HAP-1 (cell line): Measurements from ENCODE around the gene ATP2A2.
"Not testable (repeated sequence)": the region's sequence is repeated elsewhere in the genome, so short reads cannot be mapped to it uniquely, and the experiment has no call there.

Experiments
- DNase-seq, 2 experiments: peaks; one replicate each; pipeline ENCODE4 v3.0.0-alpha.2; 2016 to 2020; ENCODE audit warnings: low spot score in 2 of 2
- H3K27me3 ChIP-seq: fragments of 250-450 bp; sonication (Bioruptor Pico); 2 replicates; pipeline ENCODE4 v1.5.1; 2020; ENCODE audit warnings: low read depth, mild to moderate bottlenecking, moderate library complexity
- H3K36me3 ChIP-seq: fragments of 250-450 bp; sonication (Bioruptor Pico); replicated peaks from 2 replicates; pipeline ENCODE4 v1.5.1; 2020; ENCODE audit warnings: mild to moderate bottlenecking
- H3K4me1 ChIP-seq: fragments of 250-450 bp; sonication (Bioruptor Pico); 2 replicates; pipeline ENCODE4 v1.5.1; 2020; ENCODE audit warnings: mild to moderate bottlenecking
- H3K4me3 ChIP-seq: fragments of 250-450 bp; sonication (Bioruptor Pico); 2 replicates; pipeline ENCODE4 v1.5.1; 2020; ENCODE audit warnings: mild to moderate bottlenecking, moderate library complexity
- H3K9me3 ChIP-seq: fragments of 250-450 bp; sonication (Bioruptor Pico); 2 replicates; pipeline ENCODE4 v1.5.1; 2020; ENCODE audit warnings: mild to moderate bottlenecking, moderate library complexity
- in situ Hi-C: fragments of 300-500 bp; cut with MboI; formaldehyde crosslinking; loops from 3 replicates; pipeline ENCODE4 v1.14.3; 2020; ENCODE audit warnings: low sequenced_read_pairs, inconsistent platforms, mixed read lengths

The ATP2A2 gene

DNA sequence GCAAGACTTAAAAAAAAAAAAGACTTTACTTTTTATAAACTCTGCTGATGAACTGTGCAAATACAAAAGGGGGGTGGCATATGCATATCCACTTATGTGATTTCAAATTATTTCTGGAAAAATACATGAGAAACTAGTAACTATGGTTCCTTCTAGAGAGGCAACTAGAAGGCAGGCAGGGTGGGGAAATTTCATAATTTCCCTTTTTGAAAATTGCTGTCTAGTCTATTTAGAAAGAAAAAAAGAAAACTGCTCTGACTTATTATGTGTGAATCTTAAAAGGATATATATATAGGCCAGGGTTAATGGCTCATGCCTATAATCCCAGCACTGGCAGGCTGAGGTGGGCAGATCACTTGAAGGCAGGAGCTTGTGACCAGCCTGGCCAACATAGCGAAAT is 80.2 kb downstream of the ATP2A2 start:
- H3K36me3 ChIP-seq = no peaks in the 10 kb centered on the region
- no peaks in the 10 kb centered on the region for H3K27me3 ChIP-seq
- no peaks in the 10 kb centered on the region for H3K9me3 ChIP-seq
- in situ Hi-C loops = no loop called here
- H3K4me3 ChIP-seq = no peak overlapping the region
- H3K4me1 ChIP-seq = no peaks in the 10 kb centered on the region
- no peak for DNase-seq

DNA sequence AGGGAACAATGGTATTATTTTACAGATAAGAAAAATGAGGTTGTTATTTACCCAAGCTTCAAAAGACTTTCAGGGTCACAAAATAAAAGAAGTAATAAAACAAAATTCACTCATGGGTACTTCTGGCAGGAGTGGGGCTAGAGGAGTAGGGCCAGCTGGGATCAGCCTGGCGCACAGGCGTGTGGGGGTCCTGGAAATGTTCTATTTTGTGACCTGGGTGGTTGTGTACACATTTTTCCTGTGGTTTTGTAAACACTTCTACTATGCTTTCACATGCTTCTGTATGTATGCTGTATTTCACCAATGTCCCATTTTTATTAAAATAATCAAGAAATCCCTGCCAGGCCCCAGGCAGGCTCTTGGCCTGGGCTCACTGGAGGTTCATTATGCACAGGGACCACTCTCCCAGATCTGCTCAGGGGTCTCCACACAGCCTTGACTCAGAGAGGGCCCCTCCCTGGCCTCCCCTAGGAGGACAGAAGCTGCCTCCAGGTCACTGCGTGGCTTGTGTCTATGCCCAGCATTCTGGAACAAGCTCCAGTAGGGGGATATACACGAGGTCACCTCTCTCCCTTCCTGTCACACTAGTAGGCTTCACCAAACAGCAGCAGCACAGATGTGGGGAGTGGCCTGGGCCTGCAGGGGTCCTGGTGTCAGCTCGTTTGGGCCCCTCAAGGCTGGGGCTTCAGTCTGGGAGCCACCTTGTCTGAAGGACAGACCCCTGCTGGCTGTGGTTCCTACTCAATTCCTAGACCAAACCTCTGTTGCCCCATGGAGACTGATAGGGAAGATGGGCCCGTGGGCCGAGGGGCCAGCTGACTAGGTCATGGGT is 84.7 kb downstream of the ATP2A2 start:
- Histone ChIP-seq H3K9me3 (no peaks in the 10 kb centered on the region), H3K4me1 (no peaks in the 10 kb centered on the region), H3K36me3 (peaks cover 6% of the 10 kb centered on the region), H3K27me3 (no peaks in the 10 kb centered on the region), H3K4me3 (no peak overlapping the region)
- no peak for DNase-seq
- in situ Hi-C loops = no loop called here

DNA sequence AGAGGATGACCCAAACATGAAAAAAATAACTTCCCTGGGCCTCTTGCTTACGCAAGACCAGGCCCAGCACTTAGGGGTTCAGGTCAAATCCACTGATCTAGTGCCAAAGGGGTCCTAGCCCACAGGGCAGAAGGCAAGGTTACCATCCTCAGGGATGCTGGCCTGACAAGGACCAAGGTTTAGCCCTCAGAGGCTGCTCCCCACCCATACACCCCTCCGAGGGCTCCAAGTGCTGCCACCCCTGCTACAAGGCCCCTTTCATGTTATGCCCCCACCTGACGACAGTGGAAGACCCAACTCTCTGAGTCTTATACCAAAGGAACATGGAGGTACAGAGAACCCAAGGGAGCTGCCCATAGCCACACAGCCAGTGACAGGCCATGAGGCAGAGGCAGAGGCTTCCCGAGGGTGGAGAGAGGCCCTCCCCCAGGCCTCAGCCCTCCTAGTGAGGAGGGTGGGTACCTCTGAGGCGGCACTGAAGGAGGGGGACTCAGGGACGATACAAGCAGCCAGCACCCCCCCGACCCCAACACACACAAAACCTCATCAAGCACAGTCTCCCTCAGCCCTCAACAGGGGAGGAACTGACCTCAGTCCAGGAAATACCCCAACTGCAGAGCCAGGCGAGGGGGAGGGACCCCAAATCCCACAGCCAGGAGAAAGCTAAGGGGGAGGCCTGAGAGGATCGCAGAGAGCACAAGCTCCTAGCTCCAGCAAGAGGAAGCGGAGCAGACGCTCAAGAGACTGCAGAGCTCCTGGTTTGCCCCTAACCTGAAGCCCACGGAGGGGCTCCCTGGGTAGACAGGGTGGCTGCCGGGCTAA is 85.5 kb downstream of the ATP2A2 start:
- H3K4me1 ChIP-seq = no peaks in the 10 kb centered on the region
- H3K9me3 ChIP-seq = no peaks in the 10 kb centered on the region
- in situ Hi-C loops = no loop called here

DNA sequence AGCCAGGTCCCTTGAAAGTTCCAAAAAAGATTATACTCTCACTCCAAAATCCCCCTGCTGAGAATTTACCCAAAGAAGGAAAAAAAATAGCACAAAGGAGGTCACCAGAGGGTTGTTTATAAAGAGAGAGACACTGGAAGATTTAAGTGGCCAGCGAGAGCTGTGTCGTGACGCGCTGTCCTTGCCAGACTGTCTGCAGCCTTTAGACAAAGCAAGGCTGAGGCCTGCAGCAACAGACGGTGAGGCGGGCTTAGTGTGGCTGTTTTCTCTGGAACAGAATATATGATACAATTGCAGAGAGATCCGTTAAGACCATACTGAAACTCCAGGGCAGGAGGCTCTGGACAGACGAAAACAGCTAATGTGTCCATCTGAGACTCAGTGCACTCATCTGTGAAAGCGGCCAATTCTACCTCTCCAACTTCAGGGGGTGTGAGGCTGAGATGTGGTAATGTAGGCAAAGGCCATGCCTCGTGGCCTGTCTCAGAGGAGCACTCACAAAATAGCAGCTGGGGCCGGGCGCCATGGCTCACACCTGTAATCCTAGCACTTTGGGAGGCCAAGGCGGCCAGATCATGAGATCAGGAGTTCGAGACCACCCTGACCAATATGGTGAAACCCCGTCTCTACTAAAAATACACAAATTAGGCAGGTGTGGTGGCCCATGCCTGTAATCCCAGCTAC is 86.3 kb downstream of the ATP2A2 start:
- DNase-seq = no peak
- in situ Hi-C loops = no loop called here
- Histone ChIP-seq H3K9me3 (no peaks in the 10 kb centered on the region), H3K27me3 (no peaks in the 10 kb centered on the region), H3K4me3 (no peak overlapping the region), H3K36me3 (peaks cover 22% of the 10 kb centered on the region), H3K4me1 (no peaks in the 10 kb centered on the region)

More for the DNA sequence above, 85.5 kb downstream of the ATP2A2 start:
- H3K36me3 ChIP-seq = peaks cover 14% of the 10 kb centered on the region
- no peaks in the 10 kb centered on the region for H3K27me3 ChIP-seq
- DNase-seq = no peak
- H3K4me3 ChIP-seq = no peak overlapping the region

GRCh38 chr12:110369992-110370391 is 88.9 kb downstream of the ATP2A2 start:
- Histone ChIP-seq H3K4me1 (no peaks in the 10 kb centered on the region), H3K4me3 (no peak overlapping the region), H3K27me3 (no peaks in the 10 kb centered on the region), H3K36me3 (peaks cover 48% of the 10 kb centered on the region), H3K9me3 (no peaks in the 10 kb centered on the region)
- in situ Hi-C loops = no loop called here
- no peak for DNase-seq

GRCh38 chr12:110370732-110371231 is 89.7 kb downstream of the ATP2A2 start:
- no peak for DNase-seq
- Histone ChIP-seq H3K27me3 (no peaks in the 10 kb centered on the region), H3K9me3 (no peaks in the 10 kb centered on the region), H3K4me1 (no peaks in the 10 kb centered on the region), H3K4me3 (no peak overlapping the region), H3K36me3 (peaks cover 56% of the 10 kb centered on the region)
- in situ Hi-C loops = no loop called here

GRCh38 chr12:110371408-110372055 is 90.5 kb downstream of the ATP2A2 start:
- no peaks in the 10 kb centered on the region for H3K4me1 ChIP-seq
- no peak for DNase-seq
- H3K27me3 ChIP-seq = no peaks in the 10 kb centered on the region
- in situ Hi-C loops = no loop called here
- peaks cover 61% of the 10 kb centered on the region for H3K36me3 ChIP-seq
- H3K4me3 ChIP-seq = no peak overlapping the region
- no peaks in the 10 kb centered on the region for H3K9me3 ChIP-seq

GRCh38 chr12:110372056-110372425 is 91.0 kb downstream of the ATP2A2 start:
- peaks cover 62% of the 10 kb centered on the region for H3K36me3 ChIP-seq
- H3K4me3 ChIP-seq = no peak overlapping the region
- H3K9me3 ChIP-seq = no peaks in the 10 kb centered on the region
- H3K27me3 ChIP-seq = no peaks in the 10 kb centered on the region
- no peak for DNase-seq
- in situ Hi-C loops = no loop called here
- no peaks in the 10 kb centered on the region for H3K4me1 ChIP-seq

GRCh38 chr12:110373025-110373424 is 92.0 kb downstream of the ATP2A2 start:
- in situ Hi-C loops = no loop called here
- no peak for DNase-seq
- H3K36me3 ChIP-seq = peaks cover 71% of the 10 kb centered on the region
- H3K4me1 ChIP-seq = no peaks in the 10 kb centered on the region
- H3K27me3 ChIP-seq = no peaks in the 10 kb centered on the region
- H3K4me3 ChIP-seq = no peak overlapping the region
- no peaks in the 10 kb centered on the region for H3K9me3 ChIP-seq

- in situ Hi-C loops = no loop called here
- Histone ChIP-seq H3K4me1 (no peaks in the 10 kb centered on the region), H3K27me3 (no peaks in the 10 kb centered on the region), H3K36me3 (peaks cover 75% of the 10 kb centered on the region), H3K9me3 (no peaks in the 10 kb centered on the region), H3K4me3 (no peak overlapping the region)
- no peak for DNase-seq
Observed at GRCh38 chr12:110373425-110373824, 92.4 kb downstream of the ATP2A2 start.

DNA sequence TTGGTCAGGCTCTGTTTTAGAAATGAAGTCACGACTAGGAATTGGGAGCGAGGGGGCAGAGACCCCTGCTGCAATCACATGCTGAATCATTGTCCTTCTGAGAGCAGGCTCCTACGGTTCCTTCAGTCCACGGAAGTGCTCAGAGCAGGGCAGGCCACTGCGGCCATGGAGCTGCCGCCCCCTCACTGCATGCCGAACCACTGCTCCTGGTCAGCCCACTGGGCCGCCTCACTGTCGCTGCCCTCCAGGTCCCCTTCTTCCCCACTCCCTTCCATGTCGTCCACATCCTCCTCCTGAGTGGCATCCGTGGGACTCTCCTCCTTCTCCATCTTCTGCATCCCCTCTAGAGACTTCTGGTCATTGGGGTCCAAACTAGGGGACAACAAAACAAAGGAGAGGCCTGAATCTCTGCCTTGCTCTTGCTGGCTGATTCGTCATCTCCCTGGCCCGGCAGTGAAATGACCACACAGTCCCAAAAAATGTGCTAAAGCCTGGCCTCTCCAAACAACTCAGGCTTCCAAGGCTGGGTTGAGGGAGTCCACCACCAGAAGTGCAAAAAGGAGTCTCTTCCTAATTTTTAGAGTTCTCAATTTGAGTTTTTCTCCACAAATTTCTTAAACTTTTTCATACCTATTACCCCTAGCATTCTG is 93.0 kb downstream of the ATP2A2 start:
- in situ Hi-C loops = no loop called here

GRCh38 chr12:110378131-110378790 is 97.2 kb downstream of the ATP2A2 start:
- H3K4me3 ChIP-seq, H3K4me1 ChIP-seq, H3K27me3 ChIP-seq, DNase-seq, in situ Hi-C loops, H3K9me3 ChIP-seq: not testable (repeated sequence)
- peaks cover 91% of the 10 kb centered on the region for H3K36me3 ChIP-seq

More for the DNA sequence above, 93.0 kb downstream of the ATP2A2 start:
- Histone ChIP-seq H3K4me3 (no peak overlapping the region), H3K4me1 (no peaks in the 10 kb centered on the region), H3K36me3 (peaks cover 82% of the 10 kb centered on the region), H3K27me3 (no peaks in the 10 kb centered on the region), H3K9me3 (no peaks in the 10 kb centered on the region)
- no peak for DNase-seq
